ENCODE measurements around the gene PSD2.

DNA sequence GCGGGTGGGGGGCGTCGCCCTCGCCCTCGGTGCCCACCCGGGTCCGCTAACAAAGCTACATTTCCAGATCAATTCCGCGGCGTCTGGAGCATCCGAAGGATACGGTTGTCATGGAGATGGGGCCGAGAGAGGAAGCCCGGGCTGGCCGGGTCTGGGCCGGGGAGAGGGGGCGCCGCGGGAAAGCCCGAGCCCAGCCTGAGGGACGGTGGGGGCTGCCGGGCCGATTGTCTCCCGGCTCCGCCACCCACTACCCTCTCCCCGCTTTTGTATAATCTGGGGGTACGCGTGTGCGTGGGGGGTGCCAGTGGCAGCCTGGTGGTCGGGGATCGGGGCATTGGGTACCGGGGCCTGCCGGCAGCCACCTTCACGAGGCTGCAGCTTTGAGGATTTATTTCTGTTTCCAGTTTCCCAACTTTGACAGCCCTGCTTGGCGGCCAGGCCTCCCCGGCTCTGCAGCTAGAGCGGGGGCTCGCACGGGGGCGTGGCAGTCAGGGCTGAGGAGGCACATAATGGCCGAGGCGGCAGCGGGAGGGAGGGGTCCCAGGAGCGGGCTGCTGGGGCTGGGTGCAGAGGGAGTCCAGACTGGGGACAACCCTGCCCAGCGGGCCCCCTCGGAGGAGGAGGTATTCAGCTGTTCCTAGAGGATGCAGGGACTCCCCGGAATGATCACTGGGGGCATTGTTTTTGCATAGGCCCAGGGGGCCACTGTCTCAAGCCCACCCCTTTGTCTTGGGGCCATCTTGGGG is 626 bp downstream of the PSD2 start:
- TF ChIP-seq, protein P1, sequence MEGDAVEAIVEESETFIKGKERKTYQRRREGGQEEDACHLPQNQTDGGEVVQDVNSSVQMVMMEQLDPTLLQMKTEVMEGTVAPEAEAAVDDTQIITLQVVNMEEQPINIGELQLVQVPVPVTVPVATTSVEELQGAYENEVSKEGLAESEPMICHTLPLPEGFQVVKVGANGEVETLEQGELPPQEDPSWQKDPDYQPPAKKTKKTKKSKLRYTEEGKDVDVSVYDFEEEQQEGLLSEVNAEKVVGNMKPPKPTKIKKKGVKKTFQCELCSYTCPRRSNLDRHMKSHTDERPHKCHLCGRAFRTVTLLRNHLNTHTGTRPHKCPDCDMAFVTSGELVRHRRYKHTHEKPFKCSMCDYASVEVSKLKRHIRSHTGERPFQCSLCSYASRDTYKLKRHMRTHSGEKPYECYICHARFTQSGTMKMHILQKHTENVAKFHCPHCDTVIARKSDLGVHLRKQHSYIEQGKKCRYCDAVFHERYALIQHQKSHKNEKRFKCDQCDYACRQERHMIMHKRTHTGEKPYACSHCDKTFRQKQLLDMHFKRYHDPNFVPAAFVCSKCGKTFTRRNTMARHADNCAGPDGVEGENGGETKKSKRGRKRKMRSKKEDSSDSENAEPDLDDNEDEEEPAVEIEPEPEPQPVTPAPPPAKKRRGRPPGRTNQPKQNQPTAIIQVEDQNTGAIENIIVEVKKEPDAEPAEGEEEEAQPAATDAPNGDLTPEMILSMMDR (conservative IDR thresholded peaks at IDR 0.05; ENCODE audit: low read depth, low read length): no peak
- TF ChIP-seq EZH2phosphoT487 (IDR thresholded peaks at IDR 0.05; ENCODE audit: borderline replicate concordance, low read length) (no peak), EZH2 (IDR thresholded peaks at IDR 0.05; ENCODE audit: low read length, unreplicated experiment) (peak; percentile 34)
